Fibroblast of lung (primary cell): ENCODE data around the gene KDM2B.

Experiments used
- CTCF ChIP-seq, 2 donors: IDR thresholded peaks in 1 of 2; conservative IDR thresholded peaks in 1 of 2; 1 replicate in 1 of 2; 2 replicates in 1 of 2; pipeline ENCODE4 v1.5.1; 2011 to 2012; ENCODE audit warnings: low read length in 2 of 2, control low read depth in 1 of 2, inconsistent platforms in 1 of 2, low read depth in 1 of 2, mild to moderate bottlenecking in 1 of 2
- EZH2 ChIP-seq: IDR thresholded peaks from 2 replicates; pipeline ENCODE4 v1.5.1; 2012; ENCODE audit warnings: low read length, control low read depth, mild to moderate bottlenecking; ENCODE audit errors: missing control alignments

DNA sequence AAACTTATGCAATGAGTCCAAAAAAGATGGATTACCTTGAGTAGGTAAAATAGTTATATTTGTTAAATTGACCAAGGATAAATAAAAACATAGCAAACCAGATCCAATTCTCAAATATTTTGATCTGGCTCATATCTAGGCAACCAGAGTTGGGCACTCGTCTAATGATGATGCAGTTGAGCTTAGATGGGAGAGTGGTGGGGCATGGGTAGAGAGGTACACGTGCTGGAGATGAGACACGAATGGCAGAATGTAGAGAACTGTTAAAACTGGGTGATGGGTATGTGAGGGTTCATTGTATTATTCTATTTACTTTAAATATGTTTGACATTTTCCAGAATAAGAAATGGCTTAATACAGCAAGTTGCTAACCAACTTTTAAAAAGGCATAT, 188.5 kb downstream of the KDM2B start:
- TF ChIP-seq CTCF (conservative IDR thresholded peaks at IDR 0.05 in 1 of 2, IDR thresholded peaks at IDR 0.05 in 1 of 2; ENCODE audit: low read depth in 1 of 2, low read length in 2 of 2): no peak
- TF ChIP-seq EZH2: no peak
